BLaER1 (cell line): Measurements from ENCODE around the gene IL22RA1.

ENCODE experiments used
- H3K27ac ChIP-seq: shearing (Covaris generic); formaldehyde crosslinking; 2 replicates; pipeline ENCODE4 v1.8.1; 2022
- H3K27me3 ChIP-seq: shearing (Covaris generic); formaldehyde crosslinking; 2 replicates; pipeline ENCODE4 v1.8.1; 2022
- H3K36me3 ChIP-seq: shearing (Covaris generic); formaldehyde crosslinking; 2 replicates; pipeline ENCODE4 v1.8.1; 2022
- H3K4me1 ChIP-seq: shearing (Covaris generic); formaldehyde crosslinking; 2 replicates; pipeline ENCODE4 v1.8.1; 2022
- H3K4me2 ChIP-seq: shearing (Covaris generic); formaldehyde crosslinking; 2 replicates; pipeline ENCODE4 v1.8.1; 2022
- H3K4me3 ChIP-seq: shearing (Covaris generic); formaldehyde crosslinking; 2 replicates; pipeline ENCODE4 v1.8.1; 2022
- H3K9ac ChIP-seq: shearing (Covaris generic); formaldehyde crosslinking; 2 replicates; pipeline ENCODE4 v1.8.1; 2022
- H3K9me3 ChIP-seq: shearing (Covaris generic); formaldehyde crosslinking; 2 replicates; pipeline ENCODE4 v1.8.1; 2022
- H4K20me1 ChIP-seq: shearing (Covaris generic); formaldehyde crosslinking; 2 replicates; pipeline ENCODE4 v1.8.1; 2022
- Cebpa-rat ChIP-seq: shearing (Covaris generic); IDR thresholded peaks from 2 replicates; pipeline ENCODE4 v1.8.1; 2022

The IL22RA1 gene

DNA sequence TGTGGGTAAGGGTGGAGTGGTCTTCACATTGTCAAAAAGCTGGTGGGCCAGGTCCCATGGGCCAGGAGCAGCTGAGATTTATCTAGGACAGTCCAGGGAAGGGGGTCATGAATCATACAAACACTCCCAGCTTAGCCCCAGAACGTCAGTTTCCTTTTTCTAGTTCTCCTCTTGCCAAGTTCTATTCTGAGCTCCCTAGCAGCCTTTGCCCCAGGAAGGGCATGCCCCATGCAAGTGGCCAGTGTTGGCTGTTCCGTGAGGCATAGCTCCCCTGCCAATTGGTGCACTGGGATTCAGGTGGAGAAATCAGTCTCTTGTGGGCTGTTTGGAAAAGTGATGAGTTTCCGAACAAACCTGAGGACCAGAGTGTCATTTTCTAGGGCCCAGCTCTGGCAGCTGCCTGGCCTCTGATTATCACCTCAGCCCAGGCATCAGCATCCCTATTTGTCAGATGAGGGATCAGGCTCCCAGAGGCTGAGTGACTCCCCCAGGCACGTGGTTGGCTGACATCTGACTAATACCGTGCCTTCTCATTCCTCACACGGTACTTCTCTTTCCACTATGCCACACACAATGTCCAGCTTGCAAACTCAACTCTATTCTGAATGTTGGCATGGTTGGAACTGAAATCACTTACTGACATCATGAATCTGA, 16.8 kb downstream of the IL22RA1 start:
- H3K27me3 ChIP-seq: no peaks in the 10 kb centered on the region
- no peak overlapping the region for H3K27ac ChIP-seq
- no peaks in the 10 kb centered on the region for H4K20me1 ChIP-seq
- H3K36me3 ChIP-seq: no peaks in the 10 kb centered on the region
- no peaks in the 10 kb centered on the region for H3K4me1 ChIP-seq
- no peak overlapping the region for H3K4me2 ChIP-seq
- H3K4me3 ChIP-seq: no peak overlapping the region
- no peak overlapping the region for H3K9ac ChIP-seq
- H3K9me3 ChIP-seq: peaks cover 26% of the 10 kb centered on the region
- no peak for TF ChIP-seq Cebpa-rat

DNA sequence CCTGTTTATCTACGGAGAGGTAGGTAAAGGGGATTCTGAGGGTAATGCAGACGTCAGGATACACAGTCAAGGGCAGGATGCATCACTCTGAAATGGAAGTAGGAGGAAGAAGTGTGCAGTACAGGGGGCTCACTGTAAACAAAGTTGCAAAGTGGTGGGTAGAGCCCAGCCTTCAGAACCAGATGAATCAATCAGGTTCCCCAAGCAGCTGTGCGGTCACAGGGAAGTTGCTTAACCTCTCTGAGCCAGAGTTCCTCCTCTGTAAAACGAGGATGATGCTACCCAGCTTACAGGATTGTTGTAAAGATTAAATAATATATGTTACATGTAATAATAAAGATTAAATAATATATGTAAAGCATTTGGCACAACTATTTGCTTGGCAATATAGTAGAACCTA, 17.5 kb downstream of the IL22RA1 start:
- H3K4me3 ChIP-seq: no peak overlapping the region
- H3K36me3 ChIP-seq: no peaks in the 10 kb centered on the region
- H4K20me1 ChIP-seq: no peaks in the 10 kb centered on the region
- no peak for TF ChIP-seq Cebpa-rat
- peaks cover 19% of the 10 kb centered on the region for H3K9me3 ChIP-seq
- H3K27ac ChIP-seq: no peak overlapping the region
- no peaks in the 10 kb centered on the region for H3K27me3 ChIP-seq
- H3K4me1 ChIP-seq: peaks cover 4% of the 10 kb centered on the region
- no peak overlapping the region for H3K4me2 ChIP-seq
- no peak overlapping the region for H3K9ac ChIP-seq

DNA sequence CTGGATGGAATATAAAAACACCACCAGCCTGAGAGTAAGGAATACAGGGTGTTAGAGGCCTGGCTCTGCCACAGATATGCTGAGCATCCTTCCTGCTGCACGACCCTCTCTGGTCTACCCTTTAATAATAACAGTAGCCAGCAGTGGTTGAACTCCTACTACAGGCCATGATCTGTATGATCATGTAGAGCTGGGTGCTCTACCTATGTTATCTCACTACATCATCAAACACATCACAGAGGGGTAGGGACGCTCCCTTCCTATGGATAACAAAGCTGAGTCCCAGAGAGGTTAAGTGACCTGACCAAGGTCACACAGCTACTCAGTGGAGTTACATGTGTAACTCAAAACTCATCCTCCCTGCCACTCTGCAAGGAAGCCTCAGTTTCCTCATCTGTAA, 18.0 kb downstream of the IL22RA1 start:
- H3K4me2 ChIP-seq: no peak overlapping the region
- H3K27me3 ChIP-seq: no peaks in the 10 kb centered on the region
- peaks cover 14% of the 10 kb centered on the region for H3K9me3 ChIP-seq
- no peak overlapping the region for H3K4me3 ChIP-seq
- H3K36me3 ChIP-seq: no peaks in the 10 kb centered on the region
- H3K9ac ChIP-seq: no peak overlapping the region
- peaks cover 9% of the 10 kb centered on the region for H3K4me1 ChIP-seq
- TF ChIP-seq Cebpa-rat: no peak
- no peak overlapping the region for H3K27ac ChIP-seq
- no peaks in the 10 kb centered on the region for H4K20me1 ChIP-seq

DNA sequence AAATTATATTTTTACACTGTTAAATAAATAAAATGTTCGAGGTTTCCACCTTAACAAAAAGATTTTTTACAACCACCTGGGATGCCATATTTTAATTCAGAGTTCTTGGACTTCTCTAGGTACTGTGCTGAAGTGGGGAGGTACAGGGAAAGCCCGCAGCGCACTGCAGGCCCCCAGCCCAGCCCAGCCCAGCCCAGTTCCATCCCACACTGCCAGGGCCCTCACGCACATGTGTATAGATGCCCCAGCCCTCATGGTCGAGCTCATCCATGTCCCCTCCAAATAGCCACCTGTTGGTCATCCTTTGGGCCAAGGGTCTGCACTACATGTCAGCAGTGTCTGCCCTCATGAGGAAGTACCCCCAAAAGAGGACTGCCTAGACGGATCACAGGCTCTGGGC, 19.3 kb downstream of the IL22RA1 start:
- Histone ChIP-seq H3K4me2 (no peak overlapping the region), H3K27ac (no peak overlapping the region)
- no peak for TF ChIP-seq Cebpa-rat

DNA sequence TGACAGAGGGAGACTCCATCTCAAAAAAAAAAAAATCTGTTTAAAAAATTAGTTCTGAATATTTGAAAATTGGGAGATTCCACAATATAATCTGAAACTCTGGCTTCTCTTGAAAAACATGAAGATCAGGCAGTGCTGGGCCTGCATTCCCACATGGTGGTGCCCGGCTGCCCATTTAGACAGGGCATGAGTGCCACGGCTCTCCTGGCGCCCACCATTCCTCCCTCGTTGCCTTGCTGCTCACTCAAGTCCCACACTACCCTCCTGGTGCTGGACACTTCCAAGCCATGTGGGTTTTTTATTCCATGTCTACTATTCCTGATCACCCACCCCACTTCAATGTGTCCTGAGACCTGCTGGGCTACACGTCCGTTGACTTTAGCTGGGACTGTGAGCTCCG, 20.2 kb downstream of the IL22RA1 start:
- no peaks in the 10 kb centered on the region for H3K36me3 ChIP-seq
- no peak overlapping the region for H3K4me3 ChIP-seq
- H3K27me3 ChIP-seq: no peaks in the 10 kb centered on the region
- H3K9me3 ChIP-seq: no peaks in the 10 kb centered on the region
- TF ChIP-seq Cebpa-rat: no peak
- no peak overlapping the region for H3K9ac ChIP-seq
- H4K20me1 ChIP-seq: no peaks in the 10 kb centered on the region
- peaks cover 11% of the 10 kb centered on the region for H3K4me1 ChIP-seq
- no peak overlapping the region for H3K27ac ChIP-seq
- H3K4me2 ChIP-seq: no peak overlapping the region

More for the DNA sequence above, 19.3 kb downstream of the IL22RA1 start:
- Histone ChIP-seq H3K4me1 (peaks cover 11% of the 10 kb centered on the region), H3K9ac (no peak overlapping the region), H3K9me3 (0 out of 2 replicates have a peak, but pooled peaks cover under 1% of the 10 kb centered on the region), H3K27me3 (no peaks in the 10 kb centered on the region), H4K20me1 (no peaks in the 10 kb centered on the region), H3K4me3 (no peak overlapping the region), H3K36me3 (no peaks in the 10 kb centered on the region)

DNA sequence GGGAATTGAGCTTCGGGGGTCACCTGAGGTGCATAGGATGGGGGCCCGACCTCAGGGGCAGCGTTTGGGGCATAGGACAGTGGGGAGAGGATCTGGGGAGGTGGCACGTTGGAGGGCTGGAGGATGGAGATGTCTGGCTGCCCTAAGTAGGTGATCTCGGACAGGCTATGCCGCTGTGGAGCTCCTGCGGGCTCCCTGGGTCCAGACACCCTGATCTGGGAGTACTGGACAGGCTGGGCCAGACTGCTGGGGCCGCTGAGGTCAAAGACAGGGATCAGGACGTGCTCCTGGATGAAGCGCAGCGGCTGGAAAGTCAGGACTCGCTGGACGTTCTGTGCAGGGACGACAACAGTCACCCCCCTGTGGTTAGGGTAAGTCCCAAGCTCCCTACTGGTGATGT, 21.5 kb downstream of the IL22RA1 start:
- no peaks in the 10 kb centered on the region for H3K27me3 ChIP-seq
- H4K20me1 ChIP-seq: no peaks in the 10 kb centered on the region
- H3K36me3 ChIP-seq: no peaks in the 10 kb centered on the region
- no peak overlapping the region for H3K4me2 ChIP-seq
- H3K9me3 ChIP-seq: no peaks in the 10 kb centered on the region
- no peak overlapping the region for H3K27ac ChIP-seq
- no peak for TF ChIP-seq Cebpa-rat
- H3K9ac ChIP-seq: no peak overlapping the region
- H3K4me3 ChIP-seq: no peak overlapping the region
- H3K4me1 ChIP-seq: peaks cover 11% of the 10 kb centered on the region

DNA sequence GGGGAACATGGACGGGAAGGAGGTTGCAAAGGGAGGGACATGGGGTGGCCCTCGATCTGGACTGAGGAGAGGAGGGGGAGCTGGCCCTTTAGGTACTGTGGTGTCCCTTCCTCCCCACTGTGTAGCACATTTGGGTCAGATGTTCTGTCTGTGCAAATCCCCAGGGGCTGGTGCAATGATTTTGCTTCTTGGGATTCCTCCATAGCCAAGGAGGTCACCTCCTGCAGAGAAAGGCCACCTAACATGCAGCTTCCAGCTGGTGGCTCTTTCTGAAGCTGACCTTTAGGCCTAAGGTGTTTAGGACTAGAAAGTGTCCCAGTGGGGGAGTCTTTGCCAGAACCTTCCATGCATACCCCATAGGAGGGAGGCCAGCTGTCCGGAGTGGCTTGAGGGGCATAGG, 22.0 kb downstream of the IL22RA1 start:
- H3K4me2 ChIP-seq: 0 out of 2 replicates have a peak overlapping the region, but pooled peaks have one; percentile 30

DNA sequence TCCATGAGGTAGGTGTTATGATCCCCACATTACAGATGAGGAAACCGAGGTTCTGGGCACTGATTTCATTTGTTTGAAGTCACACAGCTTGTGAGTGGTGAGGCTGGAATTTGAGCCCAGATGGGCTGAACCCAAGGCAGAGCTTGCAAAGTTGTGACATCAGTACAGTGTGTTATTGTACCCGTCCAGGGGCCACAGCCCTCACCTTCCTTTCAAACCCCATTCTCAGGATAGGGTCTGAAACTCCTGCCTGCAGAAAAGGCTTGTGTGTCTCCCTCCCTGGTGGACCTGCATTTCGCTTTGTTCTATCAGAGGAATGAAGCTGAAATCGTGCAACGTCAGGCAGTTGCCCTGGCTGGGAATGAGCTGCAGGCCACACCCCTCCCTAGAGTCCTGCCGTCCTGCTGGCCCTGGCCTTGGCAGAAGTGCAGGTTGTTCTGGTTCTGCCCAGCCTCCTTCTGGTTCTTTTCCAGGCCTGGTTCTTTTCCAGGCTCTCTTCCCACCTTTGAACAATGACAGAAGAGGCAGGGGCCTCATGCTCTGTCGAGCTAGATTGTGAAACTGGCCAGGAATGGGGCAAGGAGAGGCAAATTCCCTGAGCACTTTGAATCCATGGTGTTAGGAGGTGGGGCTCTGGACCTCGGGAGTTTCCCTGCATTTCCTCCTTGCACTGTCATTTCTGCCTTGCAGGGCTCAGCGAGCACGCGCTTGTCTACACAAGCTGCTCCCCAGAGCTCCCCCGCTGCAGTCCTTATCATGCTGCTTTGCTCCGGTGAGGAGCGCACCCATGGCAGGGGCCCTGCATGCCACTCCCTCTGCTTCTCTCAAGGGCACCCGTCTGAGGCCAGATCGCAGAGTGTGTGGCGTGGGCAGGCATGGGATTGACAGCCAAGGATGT, 22.8 kb downstream of the IL22RA1 start:
- Histone ChIP-seq H3K27me3 (no peaks in the 10 kb centered on the region), H3K36me3 (no peaks in the 10 kb centered on the region), H3K4me1 (peaks cover 11% of the 10 kb centered on the region), H3K4me3 (no peak overlapping the region), H4K20me1 (no peaks in the 10 kb centered on the region), H3K9ac (no peak overlapping the region), H3K9me3 (no peaks in the 10 kb centered on the region), H3K27ac (no peak overlapping the region), H3K4me2 (peak overlapping the region; percentile 30)
- no peak for TF ChIP-seq Cebpa-rat

More for the DNA sequence above, 22.0 kb downstream of the IL22RA1 start:
- Histone ChIP-seq H3K9me3 (no peaks in the 10 kb centered on the region), H3K27me3 (no peaks in the 10 kb centered on the region), H3K9ac (no peak overlapping the region), H3K27ac (no peak overlapping the region), H3K36me3 (no peaks in the 10 kb centered on the region), H4K20me1 (no peaks in the 10 kb centered on the region), H3K4me1 (peaks cover 11% of the 10 kb centered on the region), H3K4me3 (no peak overlapping the region)
- TF ChIP-seq Cebpa-rat: no peak

DNA sequence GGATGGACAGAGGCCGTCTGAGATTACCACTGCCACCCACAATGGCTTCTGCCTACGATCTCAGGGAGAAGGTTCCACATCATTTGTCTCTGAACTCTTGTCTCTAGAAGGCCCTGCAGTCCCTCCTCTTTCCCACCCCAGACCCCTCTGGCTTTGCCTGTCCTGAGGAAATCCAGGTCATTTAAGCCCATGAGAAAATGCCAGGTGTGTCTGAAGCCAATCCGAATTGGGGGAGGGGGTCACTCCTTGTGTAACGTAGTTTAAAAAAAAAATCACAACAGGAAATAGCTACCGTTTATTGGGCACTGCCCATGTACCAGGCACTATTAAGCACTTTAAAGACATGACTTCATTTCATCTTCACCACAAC, 23.5 kb downstream of the IL22RA1 start:
- Histone ChIP-seq H3K4me2 (no peak overlapping the region), H3K4me1 (peaks cover 11% of the 10 kb centered on the region), H3K9ac (no peak overlapping the region), H3K4me3 (no peak overlapping the region), H3K27me3 (no peaks in the 10 kb centered on the region), H3K27ac (no peak overlapping the region), H4K20me1 (no peaks in the 10 kb centered on the region), H3K36me3 (no peaks in the 10 kb centered on the region), H3K9me3 (no peaks in the 10 kb centered on the region)
- TF ChIP-seq Cebpa-rat: no peak

DNA sequence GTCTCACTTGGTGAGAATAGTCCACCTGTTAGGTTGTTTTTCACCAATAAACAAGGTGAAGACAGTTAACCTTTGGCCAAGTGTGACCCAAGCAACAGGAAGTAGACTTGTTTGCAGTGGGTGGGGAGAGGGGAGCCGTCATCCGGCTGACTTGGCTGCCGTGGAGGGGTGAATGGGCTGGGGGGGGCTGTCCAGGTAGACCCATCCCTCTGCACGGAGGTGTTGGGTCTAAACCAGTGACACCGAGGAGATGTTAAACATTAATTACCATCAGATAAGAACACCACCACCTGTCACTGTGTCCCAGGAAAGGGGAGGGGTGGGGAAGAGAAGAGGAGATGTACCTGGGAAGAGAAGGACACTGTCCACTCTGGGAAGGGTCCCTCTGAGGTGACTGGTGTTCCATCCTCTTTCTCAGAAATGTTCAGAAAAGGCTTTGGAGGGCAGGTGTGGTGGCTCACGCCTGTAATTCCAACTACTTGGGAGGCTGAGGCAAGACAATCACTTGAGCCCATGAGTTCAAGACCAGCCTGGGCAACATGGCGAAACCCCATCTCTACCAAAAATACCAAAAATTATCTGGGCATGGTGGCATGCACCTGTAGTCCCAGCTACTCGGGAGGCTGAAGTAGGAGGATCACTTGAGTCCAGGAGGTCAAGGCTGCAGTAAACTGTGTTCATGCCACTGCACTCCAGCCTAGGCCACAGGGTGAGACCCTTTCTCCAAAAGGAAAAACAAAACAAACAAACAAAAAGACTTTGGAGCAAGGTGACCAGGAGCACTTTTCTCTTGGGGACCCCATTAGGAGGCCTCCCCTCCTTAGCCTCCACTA, 24.3 kb downstream of the IL22RA1 start:
- no peak overlapping the region for H3K4me2 ChIP-seq

More for the DNA sequence above, 24.3 kb downstream of the IL22RA1 start:
- Histone ChIP-seq H3K27me3 (no peaks in the 10 kb centered on the region), H3K4me3 (no peak overlapping the region), H3K9ac (no peak overlapping the region), H3K36me3 (no peaks in the 10 kb centered on the region), H3K9me3 (no peaks in the 10 kb centered on the region), H3K27ac (no peak overlapping the region), H3K4me1 (peaks cover 11% of the 10 kb centered on the region), H4K20me1 (no peaks in the 10 kb centered on the region)
- no peak for TF ChIP-seq Cebpa-rat
